M059J (cell line): Measurements from ENCODE around the gene OR4K14. TPM values are rescaled to one million over a fixed set of nuclear protein-coding genes. Genes with fewer than 3 reads are reported as not detected.
"Not testable (repeated sequence)": the region's sequence is repeated elsewhere in the genome, so short reads cannot be mapped to it uniquely, and the experiment has no call there.

ENCODE experiments used
- DNase-seq: peaks from one replicate; pipeline ENCODE4 v3.0.0-alpha.2; 2012; ENCODE audit warnings: low read depth
- total RNA-seq: library from RNA; depleted of rRNA; stranded (reverse); fragments of >200 nt; shearing (Covaris generic); gene quantifications from 2 replicates; pipeline ENCODE4 v1.2.3, GENCODE V29; 2014; rRNA removed

The OR4K14 gene
- not detected in 2 replicates for total RNA-seq

GRCh38 chr14:20019257-20019865 is at the start of gene OR4K14:
Gene OR4K14, minus strand, starts transcription at chr14:20019307. Its CDS starts 4,114 bp downstream, at chr14:20015193.
- DNase-seq, result no peak

- DNase-seq, result no peak
These were observed 40.6 kb upstream of the OR4K14 start, which contains the start of gene OR4L1 for GRCh38 chr14:20059745-20060144. Gene OR4L1, plus strand, starts transcription at chr14:20060045. Its CDS starts 0 bp downstream, at chr14:20060045.

- no peak for DNase-seq
These were observed 29.1 kb upstream of the OR4K14 start for GRCh38 chr14:20048202-20048601.

GRCh38 chr14:20044243-20044642 is 25.1 kb upstream of the OR4K14 start:
- DNase-seq, result no peak

- no peak for DNase-seq
These were observed 16.8 kb upstream of the OR4K14 start, which contains the start of gene OR4K13 for GRCh38 chr14:20035938-20036337. Gene OR4K13, minus strand, starts transcription at chr14:20036038. Its CDS starts 1,280 bp downstream, at chr14:20034758.

- no peak for DNase-seq
These were observed 16.3 kb upstream of the OR4K14 start for GRCh38 chr14:20035449-20035848.

GRCh38 chr14:20031058-20031457 is 12.0 kb upstream of the OR4K14 start:
- DNase-seq, result no peak

- DNase-seq, result no peak
These were observed 11.0 kb downstream of the OR4K14 start for GRCh38 chr14:20008156-20008555.

- no peak for DNase-seq
These were observed 16.8 kb downstream of the OR4K14 start for GRCh38 chr14:20002319-20002718.

- DNase-seq, result no peak
These were observed 17.2 kb downstream of the OR4K14 start, which contains the start of gene OR4Q2 for GRCh38 chr14:20001863-20002262. Gene OR4Q2, plus strand, starts transcription at chr14:20002163.

- no peak for DNase-seq
These were observed 25.7 kb downstream of the OR4K14 start for GRCh38 chr14:19993438-19993837.

GRCh38 chr14:19975291-19975690 is 43.8 kb downstream of the OR4K14 start, which contains the start of gene OR4K15:
Gene OR4K15, plus strand, starts transcription at chr14:19975591. Its CDS starts 0 bp downstream, at chr14:19975591.
- DNase-seq, result no peak

- no peak for DNase-seq
These were observed 44.3 kb downstream of the OR4K14 start for GRCh38 chr14:19974844-19975243.

GRCh38 chr14:19969735-19970134 is 49.4 kb downstream of the OR4K14 start:
- DNase-seq, result not testable (repeated sequence)

Other genes starting within 250 kb of the OR4K14 start
- not detected in 2 replicates for gene OR4M1, start 245.8 kb downstream of the OR4K14 start, total RNA-seq
- gene OR4N2, start 215.5 kb downstream of the OR4K14 start, total RNA-seq, result not detected in 2 replicates
- not detected in 2 replicates for gene OR4K2, start 144.2 kb downstream of the OR4K14 start, total RNA-seq
- gene OR4K5, start 98.7 kb downstream of the OR4K14 start, total RNA-seq, result not detected in 2 replicates
- gene OR4K1, start 88.4 kb downstream of the OR4K14 start, total RNA-seq, result not detected in 2 replicates
- gene OR4K15, start 43.7 kb downstream of the OR4K14 start, total RNA-seq, result not detected in 2 replicates
- not detected in 2 replicates for gene OR4Q2, start 17.1 kb downstream of the OR4K14 start, total RNA-seq
- gene OR4K13, start 16.7 kb upstream of the OR4K14 start, total RNA-seq, result not detected in 2 replicates
- gene OR4L1, start 40.7 kb upstream of the OR4K14 start, total RNA-seq, result not detected in 2 replicates
- gene OR4K17, start 91.4 kb upstream of the OR4K14 start, total RNA-seq, result not detected in 2 replicates
- not detected in 2 replicates for gene OR4N5, start 119.5 kb upstream of the OR4K14 start, total RNA-seq
- not detected in 2 replicates for gene OR11G2, start 171.6 kb upstream of the OR4K14 start, total RNA-seq
- gene OR11H6, start 204.4 kb upstream of the OR4K14 start, total RNA-seq, result not detected in 2 replicates
- not detected in 2 replicates for gene OR11H7, start 209.7 kb upstream of the OR4K14 start, total RNA-seq
- gene OR11H4, start 220.0 kb upstream of the OR4K14 start, total RNA-seq, result not detected in 2 replicates